ENCODE measurements around the gene ZNF785.

Gene ZNF785

DNA sequence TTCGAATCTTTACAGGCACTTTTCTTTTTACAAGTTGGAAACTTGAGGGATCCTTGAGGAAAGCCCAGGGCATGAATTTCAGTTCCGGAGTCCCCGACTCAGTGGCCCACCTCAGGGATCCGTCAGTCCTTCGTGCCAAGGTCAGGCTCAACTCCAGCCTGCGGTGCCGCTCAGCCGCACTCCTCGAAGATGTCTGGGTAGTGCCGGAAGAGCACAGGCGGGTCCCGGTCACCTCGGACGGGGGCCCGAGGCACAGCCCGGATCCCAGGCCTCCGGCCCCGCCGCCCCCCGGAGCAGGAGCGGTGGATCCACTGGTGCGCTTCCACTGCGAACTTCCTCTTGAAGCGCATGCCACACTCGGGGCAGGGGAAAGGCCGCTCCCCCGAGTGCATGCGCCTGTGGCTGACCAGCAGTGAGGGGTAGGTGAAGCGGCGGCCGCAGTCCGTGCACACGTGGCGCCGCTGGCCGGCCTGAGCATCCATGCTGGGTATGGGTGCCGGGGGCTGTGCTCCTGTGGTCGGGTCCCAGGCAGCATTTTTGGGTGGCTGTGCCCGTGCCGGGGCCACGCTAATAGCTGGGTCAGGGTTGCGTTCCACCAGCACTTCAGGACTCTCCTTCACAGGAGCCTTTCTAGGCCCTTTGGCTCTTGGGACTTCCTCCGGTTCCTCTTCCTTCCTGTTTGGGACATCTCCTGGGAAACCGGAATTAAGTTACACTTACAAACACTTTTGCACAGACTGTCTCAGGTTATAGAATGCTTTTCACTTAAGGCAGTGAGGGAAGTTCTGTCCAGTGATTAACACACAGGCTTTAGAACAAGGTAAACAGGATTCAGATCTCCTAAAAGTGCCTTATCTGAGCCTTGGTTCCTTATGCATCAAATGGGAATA lies 15.5 kb downstream of the ZNF785 start:
- peak overlapping the region; percentile 71 for H3K4me3 ChIP-seq (ENCODE audit: low read depth, low read length)
- TF ChIP-seq, protein P1, sequence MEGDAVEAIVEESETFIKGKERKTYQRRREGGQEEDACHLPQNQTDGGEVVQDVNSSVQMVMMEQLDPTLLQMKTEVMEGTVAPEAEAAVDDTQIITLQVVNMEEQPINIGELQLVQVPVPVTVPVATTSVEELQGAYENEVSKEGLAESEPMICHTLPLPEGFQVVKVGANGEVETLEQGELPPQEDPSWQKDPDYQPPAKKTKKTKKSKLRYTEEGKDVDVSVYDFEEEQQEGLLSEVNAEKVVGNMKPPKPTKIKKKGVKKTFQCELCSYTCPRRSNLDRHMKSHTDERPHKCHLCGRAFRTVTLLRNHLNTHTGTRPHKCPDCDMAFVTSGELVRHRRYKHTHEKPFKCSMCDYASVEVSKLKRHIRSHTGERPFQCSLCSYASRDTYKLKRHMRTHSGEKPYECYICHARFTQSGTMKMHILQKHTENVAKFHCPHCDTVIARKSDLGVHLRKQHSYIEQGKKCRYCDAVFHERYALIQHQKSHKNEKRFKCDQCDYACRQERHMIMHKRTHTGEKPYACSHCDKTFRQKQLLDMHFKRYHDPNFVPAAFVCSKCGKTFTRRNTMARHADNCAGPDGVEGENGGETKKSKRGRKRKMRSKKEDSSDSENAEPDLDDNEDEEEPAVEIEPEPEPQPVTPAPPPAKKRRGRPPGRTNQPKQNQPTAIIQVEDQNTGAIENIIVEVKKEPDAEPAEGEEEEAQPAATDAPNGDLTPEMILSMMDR (conservative IDR thresholded peaks at IDR 0.05; ENCODE audit: low read depth, low read length) = no peak
- no peak for DNase-seq (ENCODE audit: low read depth)

DNA sequence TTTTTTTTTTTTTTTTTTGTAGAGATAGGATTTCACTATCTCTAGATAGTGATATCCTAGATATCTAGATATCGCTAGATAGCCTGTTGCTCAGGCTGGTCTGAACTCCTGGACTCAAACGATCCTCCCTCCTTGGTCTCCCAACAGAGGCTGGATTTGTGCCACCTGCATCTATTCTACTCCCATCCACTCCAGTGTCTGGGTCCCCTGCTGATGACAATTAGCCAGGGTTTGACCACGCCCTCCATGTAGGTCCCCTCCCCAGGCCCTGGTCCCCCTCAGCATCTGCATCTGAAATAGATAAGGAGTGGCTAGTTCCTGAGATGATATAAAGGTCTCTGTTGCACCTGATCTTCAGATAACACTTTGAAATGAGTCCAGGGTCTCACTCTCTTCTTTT lies 16.2 kb downstream of the ZNF785 start:
- TF ChIP-seq, protein P1 (conservative IDR thresholded peaks at IDR 0.05; ENCODE audit: low read depth, low read length) = no peak
- DNase-seq (ENCODE audit: low read depth) = no peak

GRCh38 chr16:30567991-30568638 lies 17.4 kb downstream of the ZNF785 start:
- no peak overlapping the region for H3K4me3 ChIP-seq (ENCODE audit: low read depth, low read length)

More for the DNA sequence above, 16.2 kb downstream of the ZNF785 start:
- H3K4me3 ChIP-seq (ENCODE audit: low read depth, low read length) = no peak overlapping the region

DNA sequence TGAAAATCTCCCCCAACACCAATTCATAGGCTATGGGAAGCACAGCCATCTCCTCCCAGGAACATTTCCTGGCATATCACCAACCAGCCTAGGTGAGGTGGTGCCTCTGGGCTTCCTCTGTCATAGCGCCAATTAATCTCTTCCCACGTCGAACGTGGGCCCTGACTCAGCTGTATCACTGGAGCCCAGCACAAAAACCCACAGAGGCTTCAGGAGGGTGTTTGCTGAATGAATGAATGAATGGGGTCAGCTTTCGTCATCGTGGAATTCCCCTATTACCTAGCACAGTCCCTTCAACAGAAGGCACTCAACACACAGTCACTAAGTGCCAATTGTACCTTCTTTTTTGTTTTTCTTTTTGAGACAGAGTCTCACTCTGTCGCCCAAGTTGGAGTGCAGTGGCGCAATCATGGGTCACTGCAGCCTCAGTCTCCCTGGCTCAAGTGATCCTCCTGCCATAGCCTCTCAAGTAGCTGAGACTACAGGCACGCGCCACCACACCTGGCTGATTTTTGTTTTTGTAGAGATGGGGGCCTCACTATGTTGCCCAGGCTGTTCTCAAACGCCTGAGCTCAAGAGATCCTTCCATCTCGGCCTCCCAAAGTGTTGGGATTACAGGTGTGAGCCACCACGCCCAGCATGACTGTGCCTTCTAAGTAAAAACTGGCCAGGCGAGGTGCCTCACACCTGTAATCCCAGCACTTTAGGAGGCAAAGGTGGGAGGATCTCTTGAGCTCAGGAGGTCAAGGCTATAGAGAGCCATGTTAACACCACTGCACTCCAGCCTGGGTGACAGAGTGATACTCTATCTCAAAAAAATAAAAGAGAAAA lies 18.1 kb downstream of the ZNF785 start:
- no peak overlapping the region for H3K4me3 ChIP-seq (ENCODE audit: low read depth, low read length)
- TF ChIP-seq, protein P1 (conservative IDR thresholded peaks at IDR 0.05; ENCODE audit: low read depth, low read length) = no peak
- no peak for DNase-seq (ENCODE audit: low read depth)

More at GRCh38 chr16:30567991-30568638, 17.4 kb downstream of the ZNF785 start:
- TF ChIP-seq, protein P1 (conservative IDR thresholded peaks at IDR 0.05; ENCODE audit: low read depth, low read length) = no peak
- DNase-seq (ENCODE audit: low read depth) = peak; percentile 91

- DNase-seq (ENCODE audit: low read depth) = no peak
- TF ChIP-seq, protein P1 (conservative IDR thresholded peaks at IDR 0.05; ENCODE audit: low read depth, low read length) = no peak
- H3K4me3 ChIP-seq (ENCODE audit: low read depth, low read length) = no peak overlapping the region
Measured at GRCh38 chr16:30566531-30566930, 19.0 kb downstream of the ZNF785 start.

DNA sequence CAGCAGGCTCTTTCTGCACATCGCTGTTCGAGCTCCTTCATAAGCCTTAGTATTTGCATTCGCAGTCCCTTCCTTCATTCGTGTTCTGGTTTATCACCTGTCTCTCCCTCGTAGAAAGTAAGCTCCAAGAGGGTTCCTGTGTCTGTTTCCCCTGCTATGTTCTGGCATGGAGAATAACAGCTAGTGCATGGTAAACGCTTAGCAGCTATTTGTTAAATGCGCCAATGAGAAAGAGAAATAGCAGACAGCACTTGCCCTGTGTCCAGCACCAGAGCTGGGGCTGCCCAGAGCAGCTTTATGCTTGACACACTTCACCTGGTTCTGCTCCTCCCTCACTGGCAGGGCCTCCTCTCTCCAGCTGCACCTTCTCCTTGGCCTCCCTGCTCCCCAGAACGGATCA lies 19.5 kb downstream of the ZNF785 start:
- TF ChIP-seq, protein P1 (conservative IDR thresholded peaks at IDR 0.05; ENCODE audit: low read depth, low read length) = no peak
- no peak for DNase-seq (ENCODE audit: low read depth)
- H3K4me3 ChIP-seq (ENCODE audit: low read depth, low read length) = no peak overlapping the region

Measured in choroid plexus epithelial cell (primary cell).